Measurements from ENCODE around the gene PARN. TPM values are rescaled to one million over a fixed set of nuclear protein-coding genes. Genes with fewer than 3 reads are reported as not detected.

Gene PARN
- total RNA-seq, 4 donors from 2014 or later = 34.1 to 50.0 (median 40.3) TPM

DNA sequence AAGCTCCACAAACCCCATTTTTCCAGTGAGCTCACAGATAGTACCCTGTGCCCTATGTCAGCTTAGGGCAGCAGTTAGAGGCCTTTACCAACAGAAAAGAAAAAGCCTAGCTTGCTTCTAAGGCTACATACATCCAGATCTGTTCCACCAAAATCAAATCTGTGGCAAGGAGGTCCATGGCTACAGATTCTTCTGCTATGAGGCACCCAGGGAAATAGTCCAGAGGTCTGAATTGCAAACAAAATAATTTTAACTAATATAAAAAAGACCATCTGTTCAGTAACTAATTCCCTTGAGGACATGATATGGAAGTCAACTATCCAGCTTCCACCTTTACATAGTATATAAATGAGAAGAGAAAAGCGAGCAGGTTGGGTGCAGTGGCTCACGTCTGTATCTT, 129.3 kb downstream of the PARN start:
- intact Hi-C loops (cut with DNase I; ENCODE audit: low total_unique reads) = no loop called here
- Histone ChIP-seq H3K9me3 (no peaks in the 10 kb centered on the region), H3K4me1 (peaks cover 2 to 3% of the 10 kb centered on the region in 2 donors), H3K27me3 (no peaks in the 10 kb centered on the region), H3K36me3 (no peaks in the 10 kb centered on the region), H3K4me3 (no peak overlapping the region), H3K27ac (peak overlapping the region; percentile 62 to 64)
- no peak for TF ChIP-seq POLR2A (IDR thresholded peaks at IDR 0.05)
- TF ChIP-seq CTCF (IDR thresholded peaks at IDR 0.05) = no peak
- DNase-seq = no peak

DNA sequence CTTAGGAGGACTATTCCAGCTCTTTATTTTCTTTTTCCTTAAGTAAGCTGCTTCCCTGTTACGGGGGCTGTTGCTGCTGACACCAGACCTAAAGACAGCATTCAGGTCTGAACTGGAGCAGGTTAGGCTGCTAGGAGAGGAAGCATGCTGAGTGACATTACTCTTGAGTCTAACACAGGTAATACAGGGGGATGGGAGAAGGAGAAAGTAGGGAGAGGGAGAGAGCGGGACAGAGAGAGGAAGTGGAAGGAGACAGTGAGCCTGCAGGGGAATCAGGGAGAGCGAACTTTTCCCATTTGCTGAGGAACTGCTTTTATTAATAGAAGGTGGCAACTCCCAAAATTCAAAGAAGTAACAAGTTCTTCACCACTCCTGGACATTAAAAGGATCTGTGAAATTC, 130.9 kb downstream of the PARN start:
- intact Hi-C loops (cut with DNase I; ENCODE audit: low total_unique reads) = no loop called here
- Histone ChIP-seq H3K27me3 (no peaks in the 10 kb centered on the region), H3K9me3 (no peaks in the 10 kb centered on the region), H3K4me1 (peaks cover 2 to 3% of the 10 kb centered on the region in 2 donors), H3K27ac (no peak overlapping the region), H3K36me3 (no peaks in the 10 kb centered on the region), H3K4me3 (no peak overlapping the region)
- no peak for DNase-seq
- no peak for TF ChIP-seq CTCF (IDR thresholded peaks at IDR 0.05)
- no peak for TF ChIP-seq POLR2A (IDR thresholded peaks at IDR 0.05)

GRCh38 chr16:14497245-14498082, 132.6 kb downstream of the PARN start:
- H3K9me3 ChIP-seq = no peaks in the 10 kb centered on the region
- no peak overlapping the region for H3K27ac ChIP-seq
- intact Hi-C loops (cut with DNase I; ENCODE audit: low total_unique reads) = no loop called here
- DNase-seq = no peak
- H3K4me3 ChIP-seq = no peak overlapping the region
- H3K36me3 ChIP-seq = no peaks in the 10 kb centered on the region
- no peak for TF ChIP-seq CTCF (IDR thresholded peaks at IDR 0.05)
- no peak for TF ChIP-seq POLR2A (IDR thresholded peaks at IDR 0.05)
- peaks cover 2 to 3% of the 10 kb centered on the region in 2 donors for H3K4me1 ChIP-seq
- H3K27me3 ChIP-seq = no peaks in the 10 kb centered on the region

GRCh38 chr16:14496786-14497185, 133.3 kb downstream of the PARN start:
- TF ChIP-seq CTCF (IDR thresholded peaks at IDR 0.05) = no peak
- TF ChIP-seq POLR2A (IDR thresholded peaks at IDR 0.05) = no peak
- intact Hi-C loops (cut with DNase I; ENCODE audit: low total_unique reads) = no loop called here
- Histone ChIP-seq H3K4me1 (peaks cover 1 to 2% of the 10 kb centered on the region in 2 donors), H3K9me3 (no peaks in the 10 kb centered on the region), H3K36me3 (no peaks in the 10 kb centered on the region), H3K27ac (no peak overlapping the region), H3K4me3 (no peak overlapping the region), H3K27me3 (no peaks in the 10 kb centered on the region)
- DNase-seq = no peak

DNA sequence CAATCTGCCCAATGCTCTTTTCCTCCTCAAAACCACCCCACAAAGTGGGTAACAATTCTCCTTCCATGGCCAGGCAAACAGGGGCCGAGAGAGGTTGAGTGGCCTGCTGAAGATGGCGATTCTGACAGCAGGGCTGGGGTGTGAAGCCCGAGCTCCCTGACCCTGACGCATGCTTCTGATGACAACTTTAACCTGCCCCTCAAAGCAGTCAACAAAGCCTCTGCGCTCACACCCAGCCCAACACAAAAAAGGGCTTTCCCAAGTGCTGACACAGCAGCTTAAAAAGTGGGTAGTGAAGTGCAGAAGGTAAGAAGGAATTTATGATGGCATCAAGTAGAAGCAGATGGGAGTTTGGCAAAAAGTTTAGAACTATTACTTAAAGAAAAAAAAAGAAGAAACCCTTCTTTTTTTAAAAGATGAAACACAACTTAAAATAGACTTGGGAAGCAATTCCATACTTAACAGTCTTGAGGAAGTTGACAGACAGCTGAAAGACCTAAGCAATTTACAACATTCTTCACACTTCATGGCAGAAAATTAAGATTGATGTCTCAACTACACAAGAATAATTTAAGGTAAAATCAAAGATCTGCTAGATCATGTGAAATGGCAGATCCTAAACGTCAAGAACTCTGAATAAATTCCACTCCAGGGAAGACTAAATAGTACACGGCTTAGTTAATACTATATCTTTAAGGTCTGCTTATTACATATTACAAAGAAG, 133.9 kb downstream of the PARN start:
- Histone ChIP-seq H3K27me3 (no peaks in the 10 kb centered on the region), H3K4me1 (no peaks in the 10 kb centered on the region), H3K36me3 (no peaks in the 10 kb centered on the region), H3K9me3 (no peaks in the 10 kb centered on the region), H3K27ac (no peak overlapping the region), H3K4me3 (no peak overlapping the region)
- no peak for DNase-seq
- intact Hi-C loops (cut with DNase I; ENCODE audit: low total_unique reads) = no loop called here
- TF ChIP-seq POLR2A (IDR thresholded peaks at IDR 0.05) (no peak), CTCF (IDR thresholded peaks at IDR 0.05) (no peak)
